CD4-positive, alpha-beta T cell (primary cell): Measurements from ENCODE around the gene TNC. TPM values are rescaled to one million over a fixed set of nuclear protein-coding genes. Genes with fewer than 3 reads are reported as not detected.
A peak's percentile ranks its signal among the peaks of the same experiment; 100 is the strongest.

ENCODE experiments used
- ATAC-seq: fragments of 200-7000 bp; cut with Tn5 transposase; one replicate; pipeline ENCODE4 v1.10.0; 2022; ENCODE audit warnings: mild to moderate bottlenecking; ENCODE audit not compliant: poor library complexity
- CTCF ChIA-PET: fragments of 350-600 bp; sonication (Branson Sonifier 250); formaldehyde crosslinking; loops from one replicate; lab custom pipeline; 2021; ENCODE audit warnings: antibody characterized with exemption, inconsistent platforms; lab: Charles Lee
- POLR2A ChIA-PET: fragments of 350-600 bp; sonication (Branson Sonifier 250); formaldehyde crosslinking; loops from one replicate; lab custom pipeline; 2021; ENCODE audit warnings: antibody characterized with exemption, inconsistent platforms; lab: Charles Lee
- DNase-seq, 14 experiments: peaks; one replicate each; pipeline ENCODE4 v3.0.0-alpha.2; 2013 to 2020; ENCODE audit warnings: mixed read lengths in 2 of 14
- H3K27ac ChIP-seq, 2 donors: one replicate each; pipeline versions ENCODE4 v1.5.1 to v1.7.0; 2013; ENCODE audit warnings: low read length in 2 of 2, low read depth in 1 of 2, mild to moderate bottlenecking in 1 of 2
- H3K27me3 ChIP-seq, 2 experiments: 1 replicate in 1 of 2; 2 replicates in 1 of 2; pipeline versions ENCODE4 v1.6.1 to v1.7.0; 2013; ENCODE audit warnings: low read length in 2 of 2, control low read depth in 1 of 2, mild to moderate bottlenecking in 1 of 2, moderate library complexity in 1 of 2; ENCODE audit not compliant: insufficient read depth in 2 of 2, control insufficient read depth in 1 of 2
- H3K36me3 ChIP-seq: one replicate; pipeline ENCODE4 v1.6.1; 2013; ENCODE audit warnings: low read length, control low read depth; ENCODE audit not compliant: insufficient read depth
- H3K4me1 ChIP-seq: one replicate; pipeline ENCODE4 v1.6.1; 2013; ENCODE audit warnings: low read length, control low read depth; ENCODE audit not compliant: insufficient read depth
- H3K4me3 ChIP-seq: one replicate; pipeline ENCODE4 v1.5.1; 2013; ENCODE audit warnings: mild to moderate bottlenecking, low read length, moderate library complexity
- H3K9me3 ChIP-seq, 2 experiments: 1 replicate in 1 of 2; 2 replicates in 1 of 2; pipeline versions ENCODE4 v1.6.1 to v1.7.0; 2013; ENCODE audit warnings: low read length in 2 of 2, mild to moderate bottlenecking in 2 of 2, control low read depth in 1 of 2, moderate library complexity in 1 of 2; ENCODE audit not compliant: control insufficient read depth in 1 of 2, insufficient read depth in 1 of 2
- H3K27ac Mint-ChIP-seq: one replicate; pipeline ENCODE4 v1.8.0; 2020; ENCODE audit warnings: mixed read lengths
- H3K27me3 Mint-ChIP-seq: one replicate; pipeline ENCODE4 v1.8.0; 2021; ENCODE audit warnings: mixed read lengths
- H3K36me3 Mint-ChIP-seq: one replicate; pipeline ENCODE4 v1.8.0; 2021; ENCODE audit warnings: low read depth, mixed read lengths
- H3K4me1 Mint-ChIP-seq: one replicate; pipeline ENCODE4 v1.8.0; 2021; ENCODE audit warnings: low read depth, mixed read lengths
- H3K4me3 Mint-ChIP-seq: one replicate; pipeline ENCODE4 v1.8.0; 2020; ENCODE audit warnings: mild to moderate bottlenecking, mixed read lengths
- H3K9me3 Mint-ChIP-seq: one replicate; pipeline ENCODE4 v1.8.0; 2020; ENCODE audit warnings: mixed read lengths
- intact Hi-C, 2 experiments: fragments of 100-400 bp; cut with DNase I in 1 of 2; cut with micrococcal nuclease in 1 of 2; formaldehyde crosslinking; loops; one replicate each; pipeline versions ENCODE4 v1.15.1 to v1.9.0; 2023 to 2025; cut with DNase I, micrococcal nuclease
- total RNA-seq, 174 experiments: library from RNA in 2 of 174; stranded (reverse) in 2 of 174; gene quantifications; one replicate each; pipeline ENCODE4 v1.2.3 and lab custom pipeline; 2021 to 2026
- TF ChIP-seq, protein P1 (sequence below): fragments of 200-600 bp; IDR thresholded peaks from one replicate; pipeline ENCODE4 v1.8.0; 2022; ENCODE audit warnings: antibody characterized with exemption, mild to moderate bottlenecking

TNC gene
- total RNA-seq, 2 experiments from 2014 or later = 0.03 to 0.05 TPM

DNA sequence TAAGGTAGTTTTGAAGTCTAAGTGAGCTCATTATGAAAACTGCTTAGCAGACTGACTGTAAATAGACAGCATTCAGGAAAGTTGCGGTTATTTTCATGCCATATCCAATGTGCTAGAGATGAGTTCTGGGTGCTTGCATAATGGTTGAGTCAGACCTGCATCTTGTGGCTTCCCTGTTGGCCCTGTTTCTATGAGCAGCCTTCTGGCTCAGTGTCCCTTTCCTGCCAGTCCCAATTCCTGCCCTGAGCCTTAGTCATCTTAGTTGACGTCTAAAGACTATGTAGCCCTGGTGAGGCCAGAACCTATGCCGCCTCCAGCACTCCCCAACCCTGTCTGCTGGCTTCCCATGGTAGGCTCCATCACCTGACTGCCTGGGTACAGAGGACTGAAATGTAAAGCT is 111.3 kb downstream of the TNC start:
- H3K27me3 Mint-ChIP-seq = peaks cover 4% of the 10 kb centered on the region
- intact Hi-C loops = no loop called here
- Histone ChIP-seq H3K4me1 (peaks cover 20% of the 10 kb centered on the region), H3K9me3 (no peaks in the 10 kb centered on the region), H3K27ac (no peak overlapping the region), H3K4me3 (no peak overlapping the region), H3K27me3 (no peaks in the 10 kb centered on the region), H3K36me3 (no peaks in the 10 kb centered on the region)
- ATAC-seq (peak; percentile 55), DNase-seq (peak in 4 of 14 experiments; percentile 13 to 72 (median 40))
- no peaks in the 10 kb centered on the region for H3K9me3 Mint-ChIP-seq
- TF ChIP-seq, protein P1, sequence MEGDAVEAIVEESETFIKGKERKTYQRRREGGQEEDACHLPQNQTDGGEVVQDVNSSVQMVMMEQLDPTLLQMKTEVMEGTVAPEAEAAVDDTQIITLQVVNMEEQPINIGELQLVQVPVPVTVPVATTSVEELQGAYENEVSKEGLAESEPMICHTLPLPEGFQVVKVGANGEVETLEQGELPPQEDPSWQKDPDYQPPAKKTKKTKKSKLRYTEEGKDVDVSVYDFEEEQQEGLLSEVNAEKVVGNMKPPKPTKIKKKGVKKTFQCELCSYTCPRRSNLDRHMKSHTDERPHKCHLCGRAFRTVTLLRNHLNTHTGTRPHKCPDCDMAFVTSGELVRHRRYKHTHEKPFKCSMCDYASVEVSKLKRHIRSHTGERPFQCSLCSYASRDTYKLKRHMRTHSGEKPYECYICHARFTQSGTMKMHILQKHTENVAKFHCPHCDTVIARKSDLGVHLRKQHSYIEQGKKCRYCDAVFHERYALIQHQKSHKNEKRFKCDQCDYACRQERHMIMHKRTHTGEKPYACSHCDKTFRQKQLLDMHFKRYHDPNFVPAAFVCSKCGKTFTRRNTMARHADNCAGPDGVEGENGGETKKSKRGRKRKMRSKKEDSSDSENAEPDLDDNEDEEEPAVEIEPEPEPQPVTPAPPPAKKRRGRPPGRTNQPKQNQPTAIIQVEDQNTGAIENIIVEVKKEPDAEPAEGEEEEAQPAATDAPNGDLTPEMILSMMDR = no peak
- H3K36me3 Mint-ChIP-seq = no peaks in the 10 kb centered on the region
- POLR2A ChIA-PET = no interaction called here
- CTCF ChIA-PET = interaction anchor here (0.6 to 0.9 kb wide), 2 partner anchors 35 to 325 kb away, joined by 3 to 4 read pairs; no protein-coding TSS in a partner anchor
- no peak overlapping the region for H3K4me3 Mint-ChIP-seq
- H3K27ac Mint-ChIP-seq = no peak overlapping the region
- H3K4me1 Mint-ChIP-seq = no peaks in the 10 kb centered on the region

DNA sequence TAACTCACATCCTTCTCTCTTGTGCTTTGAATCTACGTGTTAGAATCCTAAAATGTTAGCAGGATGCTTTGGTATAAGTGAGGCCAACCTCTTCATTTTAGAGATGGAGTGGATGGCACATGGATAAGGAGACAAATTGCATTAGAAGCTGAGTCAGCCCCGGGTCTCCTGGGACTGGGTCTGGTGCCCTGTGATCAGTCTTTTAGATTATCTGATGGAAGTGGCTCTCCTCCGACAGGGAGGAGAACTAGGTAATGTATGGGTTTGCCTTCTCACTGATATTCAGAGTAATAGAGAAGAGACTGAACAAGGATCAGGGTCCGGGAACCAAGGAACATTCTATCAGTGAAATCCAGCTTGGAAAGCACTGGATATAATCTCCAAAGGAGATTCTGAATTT is 112.6 kb downstream of the TNC start:
- H3K27me3 Mint-ChIP-seq = peaks cover 4% of the 10 kb centered on the region
- H3K4me3 ChIP-seq = no peak overlapping the region
- H3K4me1 Mint-ChIP-seq = no peaks in the 10 kb centered on the region
- ATAC-seq (no peak), DNase-seq (no peak)
- H3K27ac Mint-ChIP-seq = no peak overlapping the region
- TF ChIP-seq, protein P1 = no peak
- H3K4me1 ChIP-seq = peaks cover 20% of the 10 kb centered on the region
- POLR2A ChIA-PET = interaction anchor here (0.8 kb wide), 1 partner anchor 98 kb away, joined by 3 read pairs; no protein-coding TSS in a partner anchor
- CTCF ChIA-PET = interaction anchor here (1.6 kb wide), 1 partner anchor 324 kb away, joined by 3 read pairs; no protein-coding TSS in a partner anchor
- H3K36me3 Mint-ChIP-seq = no peaks in the 10 kb centered on the region
- no peaks in the 10 kb centered on the region for H3K9me3 Mint-ChIP-seq
- no peaks in the 10 kb centered on the region for H3K27me3 ChIP-seq
- no peaks in the 10 kb centered on the region for H3K9me3 ChIP-seq
- no peak overlapping the region for H3K4me3 Mint-ChIP-seq
- H3K36me3 ChIP-seq = no peaks in the 10 kb centered on the region
- intact Hi-C loops = no loop called here
- no peak overlapping the region for H3K27ac ChIP-seq

DNA sequence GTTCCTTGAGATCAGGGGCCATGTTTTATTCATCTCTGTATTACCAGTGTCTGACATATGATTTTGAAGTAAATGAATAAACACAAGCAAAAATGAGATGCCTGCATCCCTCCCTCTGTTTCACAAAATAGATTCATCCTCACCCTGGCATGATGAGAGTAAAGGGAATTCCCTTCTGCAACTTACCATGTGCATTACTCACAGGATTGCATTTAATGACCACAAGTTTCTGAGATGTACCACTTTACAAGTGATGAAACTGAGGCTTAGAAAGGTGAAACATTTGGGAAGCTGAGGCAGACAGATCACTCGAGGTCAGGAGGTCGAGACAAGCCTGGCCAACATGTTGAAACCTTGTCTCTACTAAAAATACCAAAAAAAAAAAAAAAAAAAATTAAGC is 113.4 kb downstream of the TNC start:
- no peaks in the 10 kb centered on the region for H3K9me3 ChIP-seq
- POLR2A ChIA-PET = no interaction called here
- Mint-ChIP-seq H3K36me3 (no peaks in the 10 kb centered on the region), H3K4me3 (no peak overlapping the region), H3K4me1 (no peaks in the 10 kb centered on the region), H3K9me3 (no peaks in the 10 kb centered on the region), H3K27ac (no peak overlapping the region), H3K27me3 (peaks cover 8% of the 10 kb centered on the region)
- H3K27me3 ChIP-seq = peaks cover 4 to 5% of the 10 kb centered on the region in 2 experiments
- peaks cover 24% of the 10 kb centered on the region for H3K4me1 ChIP-seq
- no peak for ATAC-seq
- intact Hi-C loops = no loop called here
- DNase-seq = peak in 1 of 14 experiments; percentile 42
- no peak overlapping the region for H3K4me3 ChIP-seq
- CTCF ChIA-PET = interaction anchor here (1.6 kb wide), 1 partner anchor 323 kb away, joined by 3 read pairs; no protein-coding TSS in a partner anchor
- no peak overlapping the region for H3K27ac ChIP-seq
- TF ChIP-seq, protein P1 = no peak
- H3K36me3 ChIP-seq = no peaks in the 10 kb centered on the region
